GM03348 (cell line): Measurements from ENCODE around the gene SNX27.
"Not testable (repeated sequence)": the region's sequence is repeated elsewhere in the genome, so short reads cannot be mapped to it uniquely, and the experiment has no call there.

Source experiments
- DNase-seq: peaks from one replicate; pipeline ENCODE4 v3.0.0; 2012; ENCODE audit warnings: low spot score

The SNX27 gene

DNA sequence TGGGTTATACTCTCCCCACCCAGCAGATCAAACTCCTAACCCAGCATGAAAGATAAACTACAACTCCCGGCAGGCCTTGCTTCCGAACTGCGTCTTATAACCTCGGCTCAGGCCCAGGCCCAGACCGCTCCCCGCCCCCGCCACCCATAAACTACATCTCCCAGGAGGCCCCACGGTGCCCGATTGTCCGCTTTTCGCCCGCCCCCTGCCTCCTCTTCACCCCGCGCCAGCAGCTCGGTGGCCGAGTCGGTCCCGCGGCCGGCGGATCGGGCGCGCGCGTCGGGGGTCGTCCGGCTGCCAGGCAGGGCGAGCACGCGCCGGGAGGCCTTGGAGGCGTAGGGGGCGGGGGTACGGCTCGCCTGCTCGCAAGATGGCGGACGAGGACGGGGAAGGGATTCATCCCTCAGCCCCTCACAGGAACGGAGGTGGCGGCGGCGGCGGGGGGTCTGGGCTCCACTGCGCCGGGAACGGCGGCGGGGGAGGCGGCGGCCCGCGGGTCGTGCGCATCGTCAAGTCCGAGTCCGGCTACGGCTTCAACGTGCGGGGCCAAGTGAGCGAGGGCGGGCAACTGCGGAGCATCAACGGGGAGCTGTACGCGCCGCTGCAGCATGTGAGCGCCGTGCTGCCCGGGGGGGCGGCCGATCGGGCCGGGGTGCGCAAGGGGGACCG is at the start of gene SNX27:
TSS of gene SNX27 (plus strand) at position 219 of the 669 bp plus-strand sequence. CDS start at position 371, 152 bp downstream.
- peak; percentile 95 for DNase-seq

- no peak for DNase-seq
Measured at GRCh38 chr1:151562661-151563060, 49.2 kb upstream of the SNX27 start.

DNA sequence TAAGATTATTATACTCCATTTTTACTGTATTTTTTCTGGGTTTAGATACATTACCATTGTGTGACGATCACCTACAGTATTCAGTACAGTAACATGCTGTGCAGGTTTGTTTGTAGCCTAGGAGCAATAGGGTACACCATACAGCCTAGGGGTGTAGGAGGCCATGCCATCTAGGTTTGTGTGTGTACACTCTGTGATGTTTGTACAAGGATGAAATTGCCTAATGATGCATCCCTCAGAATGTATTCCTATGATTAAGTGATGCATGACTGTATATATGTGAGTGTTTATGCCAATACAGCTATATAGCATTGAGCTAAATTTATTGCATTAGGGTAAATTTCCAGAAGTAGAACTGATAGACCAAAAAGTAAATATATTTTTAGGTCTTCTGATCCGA is 48.5 kb upstream of the SNX27 start:
- no peak for DNase-seq

GRCh38 chr1:151565502-151566189 is 46.2 kb upstream of the SNX27 start:
- no peak for DNase-seq

- no peak for DNase-seq
Measured at GRCh38 chr1:151568626-151569088, 43.2 kb upstream of the SNX27 start.

DNA sequence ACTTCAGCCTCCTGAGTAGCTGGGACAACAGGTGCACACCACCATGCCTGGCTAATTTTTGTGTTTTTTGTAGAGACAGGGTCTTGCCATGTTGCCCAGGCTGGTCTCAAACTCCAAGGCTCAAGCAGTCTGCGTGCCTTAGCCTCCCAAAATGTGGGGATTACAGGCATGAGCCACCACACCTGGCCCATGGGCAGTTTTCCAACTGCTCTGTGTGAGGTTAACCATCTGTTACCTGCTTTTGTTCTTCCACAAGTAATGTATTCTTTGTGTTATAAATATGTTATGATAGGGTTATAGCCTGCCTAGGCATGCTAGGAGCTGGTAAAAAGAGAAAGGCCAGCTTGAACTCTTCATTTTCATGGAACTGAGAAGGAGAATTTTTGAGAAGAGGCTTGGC is 41.0 kb upstream of the SNX27 start:
- DNase-seq, result no peak

GRCh38 chr1:151574575-151575529 is 37.0 kb upstream of the SNX27 start:
- peak; percentile 91 for DNase-seq

DNA sequence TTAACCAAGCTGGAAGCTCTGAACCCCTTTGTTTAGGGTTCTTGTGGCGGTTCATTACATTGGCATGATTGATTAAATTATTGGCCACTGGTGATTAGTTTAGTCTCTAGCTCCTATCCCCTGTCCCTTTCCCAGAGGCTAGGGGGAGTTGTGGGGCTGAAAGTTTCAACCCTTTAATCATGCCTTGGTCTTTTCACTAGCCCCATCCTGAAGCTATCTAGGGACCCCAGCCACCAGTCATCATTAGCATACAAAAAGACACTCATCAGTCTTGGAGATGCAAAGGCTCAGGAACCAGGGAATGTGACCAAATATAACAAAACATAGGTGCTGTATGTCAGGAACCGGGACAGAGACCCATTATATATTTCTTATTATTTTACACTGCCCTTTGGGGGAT is 34.7 kb upstream of the SNX27 start:
- no peak for DNase-seq

DNA sequence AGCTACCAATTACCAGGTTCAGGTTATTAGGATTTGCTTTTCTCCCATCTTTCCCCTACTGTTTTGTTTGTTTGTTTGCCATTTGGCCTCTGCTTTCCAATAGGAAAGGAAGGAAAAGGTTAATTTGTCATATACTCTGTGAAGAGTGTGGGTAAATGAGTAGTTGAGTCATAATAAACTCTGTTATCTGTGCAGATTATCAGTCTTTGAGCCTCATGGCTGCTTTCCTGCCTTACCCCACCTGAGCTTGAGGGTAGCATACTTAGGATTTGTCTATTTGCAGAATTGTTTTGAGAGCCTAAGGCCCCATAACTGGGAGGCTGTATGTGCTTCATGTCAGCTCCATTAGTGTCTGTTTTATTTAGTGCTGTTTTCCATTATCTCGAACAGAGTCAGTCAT is 32.9 kb upstream of the SNX27 start:
- DNase-seq, result no peak

DNA sequence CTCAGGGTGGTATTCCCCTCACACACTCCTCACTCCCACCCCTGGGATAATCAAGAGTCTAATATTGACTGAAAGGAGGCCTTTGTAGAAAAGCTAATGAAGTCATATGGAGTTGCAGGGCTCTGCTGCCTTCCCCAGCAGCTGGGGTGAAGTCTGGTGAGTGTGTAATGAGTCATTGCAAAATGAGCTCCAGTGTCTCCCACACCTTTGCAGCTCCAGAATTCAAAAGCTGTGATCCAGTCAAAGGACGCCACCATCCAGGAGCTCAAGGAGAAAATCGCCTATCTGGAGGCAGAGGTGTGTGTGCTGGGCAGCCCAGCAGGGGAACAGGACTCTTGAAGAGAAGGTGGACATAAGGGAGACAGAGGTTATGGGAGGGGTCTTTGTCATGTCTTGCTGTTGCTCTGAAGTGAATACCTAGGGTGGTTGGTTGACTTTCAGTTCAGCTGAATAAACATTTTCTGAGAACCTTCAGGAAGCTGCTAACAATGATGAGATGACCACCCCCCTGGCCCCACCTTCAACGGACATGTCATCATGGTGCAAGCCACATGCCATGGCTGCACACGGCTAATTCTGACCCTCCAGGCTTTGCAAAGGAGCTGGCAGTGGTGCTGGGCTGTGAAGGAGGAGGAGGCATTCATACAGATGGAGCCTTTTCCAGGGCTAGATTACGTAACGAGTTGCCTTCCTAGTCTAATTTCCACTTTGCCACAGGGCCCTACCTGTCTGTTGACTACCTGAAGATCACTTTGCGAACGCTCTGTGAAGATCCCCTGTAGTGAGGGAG is 32.2 kb upstream of the SNX27 start:
- DNase-seq, result peak; percentile 49

GRCh38 chr1:151581451-151581850 is 30.4 kb upstream of the SNX27 start:
- DNase-seq, result no peak

DNA sequence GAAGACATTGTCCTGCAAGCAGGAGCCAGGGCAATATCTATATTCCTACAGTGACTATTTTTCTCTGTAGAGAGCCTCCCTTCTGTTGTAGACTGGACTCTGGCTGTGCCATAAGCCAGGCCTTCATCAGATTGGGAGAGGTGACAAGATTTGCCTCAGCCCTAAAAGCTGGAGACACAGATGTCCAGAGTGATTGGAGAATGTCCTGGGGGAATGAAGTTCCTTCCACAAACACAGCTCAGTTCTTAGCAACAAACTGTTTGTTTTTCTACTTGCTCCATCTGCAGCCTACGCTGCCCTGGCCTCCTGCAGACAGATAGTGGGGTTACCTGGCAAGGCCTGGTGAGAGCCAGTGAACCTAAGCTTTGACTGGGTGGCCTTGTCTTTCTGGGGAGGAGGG is 29.9 kb upstream of the SNX27 start:
- DNase-seq, result no peak

GRCh38 chr1:151583796-151584195 is 28.1 kb upstream of the SNX27 start:
- DNase-seq, result no peak

- DNase-seq, result no peak
Measured at GRCh38 chr1:151584278-151584677, 27.6 kb upstream of the SNX27 start.

DNA sequence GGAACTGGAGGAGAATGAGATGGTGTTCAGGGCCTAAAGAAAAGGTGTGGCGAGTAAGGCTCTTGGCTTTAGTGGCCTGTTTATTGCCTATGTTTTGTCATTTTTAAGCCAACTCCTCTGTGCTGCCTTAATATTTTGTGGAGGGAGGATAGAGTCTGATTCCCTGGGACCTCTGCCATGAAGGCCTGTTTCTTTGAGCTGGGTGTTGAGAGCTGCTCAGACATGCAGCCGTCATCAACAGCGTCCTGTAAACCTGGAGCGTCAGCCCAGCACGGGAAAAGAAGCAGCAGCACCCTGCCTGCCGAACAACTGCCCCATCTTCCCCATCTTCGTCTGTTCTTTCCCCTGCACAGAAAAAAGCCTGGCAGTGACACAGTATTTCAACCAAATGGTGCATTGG is 27.1 kb upstream of the SNX27 start:
- DNase-seq, result no peak

GRCh38 chr1:151585622-151586021 is 26.2 kb upstream of the SNX27 start:
- DNase-seq, result peak; percentile 26

- DNase-seq, result no peak
Measured at GRCh38 chr1:151590961-151591360, 20.9 kb upstream of the SNX27 start.

- DNase-seq, result no peak
Measured at GRCh38 chr1:151593730-151594129, 18.1 kb upstream of the SNX27 start.

DNA sequence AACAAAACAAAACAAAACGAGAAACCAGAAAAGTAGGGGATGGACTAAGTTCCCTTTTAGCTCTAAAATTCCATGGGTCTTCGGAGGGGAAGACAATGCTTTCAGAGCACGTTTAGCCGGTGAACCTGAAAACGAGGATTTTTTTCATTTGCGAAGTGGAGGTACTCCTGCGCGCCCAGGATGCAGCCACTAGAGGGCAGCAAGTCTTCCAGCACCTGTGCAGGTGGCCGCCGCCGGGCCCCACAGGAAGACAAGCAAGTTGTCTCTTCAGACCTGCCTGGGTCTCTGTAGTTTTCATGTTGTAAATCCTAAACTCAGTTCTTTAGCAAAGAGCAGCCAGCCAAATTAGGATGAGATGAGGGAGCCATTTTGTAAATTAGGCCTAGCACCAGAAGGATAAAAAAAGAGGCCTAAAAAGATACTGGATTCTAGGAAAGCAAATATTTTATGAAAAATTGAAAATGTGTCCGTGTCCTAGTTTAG is 17.7 kb upstream of the SNX27 start:
- DNase-seq, result peak; percentile 66

- DNase-seq, result no peak
Measured at GRCh38 chr1:151596166-151596953, 15.5 kb upstream of the SNX27 start.

DNA sequence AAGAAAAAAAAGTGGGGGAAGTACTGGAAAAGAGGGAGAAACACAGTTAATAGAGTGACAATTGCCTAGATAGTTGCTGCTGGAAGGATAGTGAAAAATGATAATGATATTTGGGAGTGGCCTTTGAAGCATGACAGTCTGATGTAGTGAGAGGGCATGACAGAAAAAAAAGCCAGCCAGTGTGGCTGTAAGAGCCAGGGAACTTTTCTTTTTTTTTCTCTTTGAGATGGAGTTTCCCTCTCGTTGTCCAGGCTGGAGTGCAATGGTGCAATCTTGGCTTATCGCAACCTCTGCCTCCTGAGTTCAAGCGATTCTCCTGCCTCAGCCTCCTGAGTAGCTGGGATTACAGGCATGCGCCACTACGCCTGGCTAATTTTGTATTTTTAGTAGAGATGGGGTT is 9.3 kb upstream of the SNX27 start:
- DNase-seq, result not testable (repeated sequence)
